DOHH2 (cell line): ENCODE measurements around the gene SPDYC.

Experiments used
- H3F3A ChIP-seq: fragments of 200-600 bp; sonication (generic), shearing (Covaris generic); 2 replicates; pipeline ENCODE4 v1.6.0; 2016; ENCODE audit warnings: antibody characterized with exemption, mild to moderate bottlenecking; ENCODE audit not compliant: control insufficient read depth, insufficient read depth
- H3K27ac ChIP-seq: fragments of 200-600 bp; sonication (generic); 2 replicates; pipeline ENCODE4 v1.5.1; 2014; ENCODE audit warnings: low read depth, mild to moderate bottlenecking, low read length, moderate library complexity
- H3K27me3 ChIP-seq: fragments of 200-600 bp; sonication (generic); 2 replicates; pipeline ENCODE4 v1.6.1; 2014; ENCODE audit warnings: mild to moderate bottlenecking, low read length, mixed read lengths; ENCODE audit not compliant: control insufficient read depth
- H3K36me3 ChIP-seq: fragments of 200-600 bp; sonication (generic); 2 replicates; pipeline ENCODE4 v1.6.1; 2014; ENCODE audit warnings: mild to moderate bottlenecking, low read length, moderate library complexity, mixed read lengths; ENCODE audit not compliant: control insufficient read depth
- H3K4me1 ChIP-seq: fragments of 200-600 bp; sonication (generic); 2 replicates; pipeline ENCODE4 v1.6.1; 2014; ENCODE audit warnings: mild to moderate bottlenecking, low read length, mixed read lengths; ENCODE audit not compliant: control insufficient read depth
- H3K4me2 ChIP-seq: fragments of 200-600 bp; sonication (generic); 2 replicates; pipeline ENCODE4 v1.6.0; 2014; ENCODE audit warnings: mild to moderate bottlenecking, low read length, moderate library complexity
- H3K4me3 ChIP-seq: fragments of 200-600 bp; sonication (generic); 2 replicates; pipeline ENCODE4 v1.5.1; 2014; ENCODE audit warnings: mild to moderate bottlenecking, low read length, mixed read lengths
- H3K79me2 ChIP-seq: fragments of 200-600 bp; sonication (generic); 2 replicates; pipeline ENCODE4 v1.6.1; 2014; ENCODE audit warnings: mild to moderate bottlenecking, low read length, mixed read lengths; ENCODE audit not compliant: control insufficient read depth
- H3K9me2 ChIP-seq: fragments of 200-600 bp; sonication (generic); replicated peaks from 2 replicates; pipeline ENCODE4 v1.6.1; 2014; ENCODE audit warnings: mild to moderate bottlenecking, low read length, mixed read lengths; ENCODE audit not compliant: control insufficient read depth
- H3K9me3 ChIP-seq: fragments of 200-600 bp; sonication (generic); 2 replicates; pipeline ENCODE4 v1.6.1; 2014; ENCODE audit warnings: antibody characterized with exemption, low read length, mixed read lengths; ENCODE audit not compliant: control insufficient read depth, insufficient read depth
- H4K20me1 ChIP-seq: fragments of 200-600 bp; sonication (generic); 2 replicates; pipeline ENCODE4 v1.6.0; 2014; ENCODE audit warnings: low read depth, mild to moderate bottlenecking, antibody characterized with exemption, low read length, moderate library complexity; ENCODE audit not compliant: control insufficient read depth, insufficient read depth
- CTCF ChIP-seq: fragments of 200-600 bp; sonication (generic); IDR thresholded peaks from one replicate; pipeline ENCODE4 v1.5.1; 2014; ENCODE audit warnings: antibody characterized with exemption, mild to moderate bottlenecking, low read depth, low read length; ENCODE audit not compliant: poor library complexity, severe bottlenecking
- EZH2phosphoT487 ChIP-seq: fragments of 200-600 bp; sonication (generic); IDR thresholded peaks from 2 replicates; pipeline ENCODE4 v1.6.1; 2017; ENCODE audit warnings: borderline replicate concordance, mild to moderate bottlenecking, antibody characterized with exemption, low read length, moderate library complexity, mixed read lengths

SPDYC gene

DNA sequence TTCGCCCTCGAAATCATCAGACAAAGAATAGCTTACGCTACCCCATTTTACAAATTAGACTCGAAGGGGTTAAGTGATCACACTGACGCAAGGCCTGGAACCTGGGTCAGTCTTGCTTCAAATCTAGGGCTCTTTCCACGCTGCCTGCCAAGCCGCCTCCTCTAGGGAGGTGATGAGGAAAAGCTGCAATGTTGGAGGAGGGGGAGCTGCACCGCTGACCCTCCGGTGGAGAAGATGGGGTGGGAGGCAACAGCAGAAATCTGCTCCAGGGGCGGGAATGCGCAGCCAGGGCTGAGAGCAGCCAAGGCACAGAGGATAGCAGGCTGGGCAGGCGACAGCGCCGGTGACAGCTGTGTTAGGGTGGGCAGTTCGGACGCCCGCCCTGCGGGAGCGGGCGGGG lies 36.3 kb upstream of the SPDYC start:
- Histone ChIP-seq H3K4me2 (peak overlapping the region; percentile 99), H3F3A (peaks cover 43% of the 10 kb centered on the region), H4K20me1 (peaks cover 23% of the 10 kb centered on the region; the same call in 1 of the 2 replicates), H3K27me3 (no peaks in the 10 kb centered on the region), H3K79me2 (peaks cover 58% of the 10 kb centered on the region), H3K9me3 (no peaks in the 10 kb centered on the region), H3K9me2 (no peaks in the 10 kb centered on the region), H3K4me1 (peaks cover 54% of the 10 kb centered on the region), H3K27ac (peak overlapping the region; percentile 100), H3K4me3 (peak overlapping the region; percentile 99), H3K36me3 (peaks cover 54% of the 10 kb centered on the region)
- TF ChIP-seq EZH2phosphoT487 (no peak), CTCF (no peak)

DNA sequence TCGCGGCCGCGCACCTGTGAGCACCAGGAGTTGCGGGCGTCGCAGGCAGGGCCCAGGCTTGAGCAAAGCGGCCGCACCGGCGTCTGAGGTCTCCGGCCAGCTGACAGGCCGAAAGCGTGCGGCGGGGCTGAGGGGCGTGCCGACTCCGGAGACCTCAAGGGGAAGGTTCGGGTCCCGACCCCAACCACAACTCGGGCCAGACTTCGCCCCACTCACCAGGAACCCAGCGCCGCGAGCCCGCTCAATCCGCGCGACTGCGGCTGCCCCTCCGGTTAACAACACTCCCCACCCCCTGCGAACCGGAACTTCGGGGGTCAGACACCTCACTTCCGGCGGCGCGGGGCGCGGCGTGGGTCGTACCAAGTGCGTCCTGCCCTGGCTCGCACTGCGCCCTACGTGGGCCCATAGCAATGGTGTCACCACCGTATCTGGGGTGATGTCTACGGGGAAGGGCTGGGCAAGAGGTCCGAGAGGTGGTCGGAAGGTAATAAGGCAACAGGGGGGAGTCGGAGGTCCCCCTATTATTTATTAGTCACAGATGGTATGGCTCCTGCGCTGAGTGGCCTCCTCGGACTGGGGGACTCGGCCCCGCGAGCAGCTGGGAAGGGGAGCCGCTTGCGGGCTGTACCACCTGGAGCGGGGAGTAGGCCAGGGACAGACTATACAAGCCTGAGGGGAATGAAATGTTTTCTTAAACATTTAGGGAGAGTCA lies 35.6 kb upstream of the SPDYC start, which contains the start of gene SYVN1:
Gene SYVN1, minus strand, starts transcription at position 280 of the 712 bp plus-strand sequence. CDS start 918 bp downstream, outside the sequence.
- H3K79me2 ChIP-seq, result peaks cover 58% of the 10 kb centered on the region
- peak within 1 kb of the TSS; percentile 99 for H3K4me2 ChIP-seq
- H3K4me1 ChIP-seq, result peaks cover 50% of the 10 kb centered on the region
- H3F3A ChIP-seq, result peaks cover 36% of the 10 kb centered on the region
- peak within 1 kb of the TSS; percentile 100 for H3K27ac ChIP-seq
- TF ChIP-seq CTCF (no peak), EZH2phosphoT487 (no peak)
- H4K20me1 ChIP-seq, result peaks cover 18% of the 10 kb centered on the region; the same call in 1 of the 2 replicates
- peaks cover 47% of the 10 kb centered on the region for H3K36me3 ChIP-seq
- no peaks in the 10 kb centered on the region for H3K9me3 ChIP-seq
- H3K4me3 ChIP-seq, result peak within 1 kb of the TSS; percentile 99
- H3K9me2 ChIP-seq, result no peaks in the 10 kb centered on the region
- H3K27me3 ChIP-seq, result no peaks in the 10 kb centered on the region

DNA sequence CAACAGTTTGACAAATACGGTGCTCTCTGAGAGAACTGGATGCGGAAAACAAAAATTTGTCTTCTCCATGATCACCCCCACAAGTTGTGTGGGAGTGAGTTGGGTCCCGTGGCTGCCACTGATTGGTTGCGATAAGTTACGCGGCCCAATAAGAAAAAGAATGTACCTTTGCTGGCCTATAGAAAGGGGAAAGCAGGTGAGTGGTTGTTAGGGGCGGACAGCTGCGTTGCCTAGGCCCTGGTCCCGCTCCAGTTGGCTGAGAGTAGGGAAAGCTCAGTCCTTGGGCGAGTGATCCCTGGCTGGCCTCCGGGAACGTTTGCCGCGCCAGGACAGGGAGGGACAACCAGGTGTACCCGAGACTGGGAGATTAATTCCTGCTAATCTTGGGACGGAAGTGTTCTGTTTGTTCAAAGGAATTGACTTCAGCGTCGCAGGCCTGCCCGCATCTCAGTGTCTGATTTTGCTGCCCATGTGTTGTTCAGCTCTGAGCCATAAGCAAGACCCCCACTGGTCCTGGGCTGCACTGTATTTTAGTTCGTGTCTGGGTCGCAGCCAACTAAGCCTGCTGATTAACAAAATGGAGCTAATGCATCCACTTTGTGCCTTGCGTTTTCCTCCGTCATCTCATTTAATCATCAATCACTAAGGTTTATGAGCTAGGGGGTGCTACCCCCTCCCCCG lies 34.9 kb upstream of the SPDYC start:
- peak overlapping the region; percentile 99 for H3K4me2 ChIP-seq
- peaks cover 51% of the 10 kb centered on the region for H3K79me2 ChIP-seq
- H3K4me1 ChIP-seq, result peaks cover 43% of the 10 kb centered on the region
- TF ChIP-seq CTCF (no peak), EZH2phosphoT487 (no peak)
- H3K27ac ChIP-seq, result peak overlapping the region; percentile 100
- H3K36me3 ChIP-seq, result peaks cover 40% of the 10 kb centered on the region
- H3F3A ChIP-seq, result peaks cover 29% of the 10 kb centered on the region
- no peaks in the 10 kb centered on the region for H3K27me3 ChIP-seq
- no peaks in the 10 kb centered on the region for H3K9me2 ChIP-seq
- no peaks in the 10 kb centered on the region for H3K9me3 ChIP-seq
- H3K4me3 ChIP-seq, result peak overlapping the region; percentile 99
- H4K20me1 ChIP-seq, result peaks cover 12% of the 10 kb centered on the region; the same call in 1 of the 2 replicates
